Brain microvascular endothelial cell (primary cell): Measurements from ENCODE around the gene PPP5C.
A peak's percentile ranks its signal among the peaks of the same experiment; 100 is the strongest.

Experiments
- DNase-seq: peaks from one replicate; pipeline ENCODE4 v3.0.0-alpha.2; 2020
- H3K27ac ChIP-seq: fragments of 250-450 bp; sonication (Bioruptor Pico); 2 replicates; pipeline ENCODE4 v1.5.1; 2020; ENCODE audit warnings: mild to moderate bottlenecking, moderate library complexity
- H3K27me3 ChIP-seq: fragments of 250-450 bp; sonication (Bioruptor Pico); replicated peaks from 2 replicates; pipeline ENCODE4 v1.5.1; 2020; ENCODE audit warnings: mild to moderate bottlenecking
- H3K36me3 ChIP-seq: fragments of 250-450 bp; sonication (Bioruptor Pico); replicated peaks from 2 replicates; pipeline ENCODE4 v1.5.1; 2020; ENCODE audit warnings: mild to moderate bottlenecking
- H3K4me3 ChIP-seq: 2 replicates; pipeline ENCODE4 v1.5.1; 2011; ENCODE audit warnings: low read depth, mild to moderate bottlenecking, control low read depth, low read length, moderate library complexity
- CTCF ChIP-seq: IDR thresholded peaks from 2 replicates; pipeline ENCODE4 v1.5.1; 2011; ENCODE audit warnings: low read depth, mild to moderate bottlenecking, moderate library complexity, low read length, control low read depth, inconsistent platforms; ENCODE audit errors: missing control alignments
- in situ Hi-C: cut with HindIII; loops from 2 replicates; pipeline ENCODE4 v1.10.0; 2017; ENCODE audit warnings: low sequenced_read_pairs, low pct_ligation_motif_present

Gene PPP5C

GRCh38 chr19:46356149-46357055 lies 9.5 kb downstream of the PPP5C start:
- Histone ChIP-seq H3K36me3 (peaks cover 22% of the 10 kb centered on the region), H3K27me3 (no peaks in the 10 kb centered on the region), H3K27ac (no peak overlapping the region), H3K4me3 (no peak overlapping the region)
- no peak for DNase-seq
- in situ Hi-C loops = no loop called here
- TF ChIP-seq CTCF = no peak

- in situ Hi-C loops = no loop called here
- no peaks in the 10 kb centered on the region for H3K27me3 ChIP-seq
- no peak overlapping the region for H3K27ac ChIP-seq
- H3K36me3 ChIP-seq = peaks cover 22% of the 10 kb centered on the region
- no peak overlapping the region for H3K4me3 ChIP-seq
- no peak for TF ChIP-seq CTCF
- no peak for DNase-seq
Observed at GRCh38 chr19:46357846-46358583, 11.1 kb downstream of the PPP5C start.

- Histone ChIP-seq H3K27me3 (no peaks in the 10 kb centered on the region), H3K36me3 (peaks cover 13% of the 10 kb centered on the region), H3K4me3 (no peak overlapping the region), H3K27ac (no peak overlapping the region)
- no peak for DNase-seq
- TF ChIP-seq CTCF = no peak
- in situ Hi-C loops = no loop called here
Observed at GRCh38 chr19:46361915-46362314, 15.0 kb downstream of the PPP5C start.

GRCh38 chr19:46364359-46364758 lies 17.5 kb downstream of the PPP5C start:
- H3K27ac ChIP-seq = no peak overlapping the region
- no peak for TF ChIP-seq CTCF
- no peak for DNase-seq
- in situ Hi-C loops = no loop called here
- H3K4me3 ChIP-seq = no peak overlapping the region
- H3K27me3 ChIP-seq = no peaks in the 10 kb centered on the region
- peaks cover 10% of the 10 kb centered on the region for H3K36me3 ChIP-seq

GRCh38 chr19:46365561-46365960 lies 18.7 kb downstream of the PPP5C start:
- in situ Hi-C loops = no loop called here
- no peak overlapping the region for H3K27ac ChIP-seq
- H3K36me3 ChIP-seq = peaks cover 10% of the 10 kb centered on the region
- H3K4me3 ChIP-seq = no peak overlapping the region
- H3K27me3 ChIP-seq = no peaks in the 10 kb centered on the region
- peak; percentile 46 for DNase-seq
- TF ChIP-seq CTCF = no peak
